Mammary epithelial cell (primary cell): Measurements from ENCODE around the gene FSTL4.

Experiments used
- EZH2 ChIP-seq: IDR thresholded peaks from 2 replicates; pipeline ENCODE4 v1.6.1; 2012; ENCODE audit warnings: low read length, inconsistent platforms, borderline replicate concordance
- TF ChIP-seq, protein P1 (sequence below), 2 donors: IDR thresholded peaks in 1 of 2; conservative IDR thresholded peaks in 1 of 2; 2 replicates each; pipeline ENCODE4 v1.5.1; 2011 to 2012; ENCODE audit warnings: inconsistent platforms in 2 of 2, low read length in 2 of 2, mild to moderate bottlenecking in 2 of 2, control low read depth in 1 of 2, low read depth in 1 of 2; ENCODE audit not compliant: insufficient read depth in 1 of 2; ENCODE audit errors: extremely low read depth in 1 of 2

DNA sequence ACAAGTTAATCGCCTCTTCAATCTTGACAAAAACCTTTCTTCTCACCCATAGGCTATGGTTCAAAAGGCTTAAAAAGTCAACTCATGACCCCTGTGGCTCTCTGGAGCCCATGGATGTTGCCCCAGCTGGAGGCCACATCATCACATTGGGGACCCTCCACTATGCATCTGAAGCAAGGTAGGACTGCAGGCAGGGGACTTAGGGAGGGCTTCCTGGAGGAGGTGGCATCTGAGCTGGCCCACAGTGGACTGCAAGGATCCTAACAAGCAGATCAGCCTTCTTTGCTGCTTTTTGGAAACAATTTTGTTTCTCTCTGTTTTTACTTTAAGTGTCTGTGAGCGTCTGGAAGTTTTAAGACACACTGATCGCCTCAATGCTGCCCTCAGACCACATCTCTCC is 325.9 kb downstream of the FSTL4 start:
- TF ChIP-seq, protein P1, sequence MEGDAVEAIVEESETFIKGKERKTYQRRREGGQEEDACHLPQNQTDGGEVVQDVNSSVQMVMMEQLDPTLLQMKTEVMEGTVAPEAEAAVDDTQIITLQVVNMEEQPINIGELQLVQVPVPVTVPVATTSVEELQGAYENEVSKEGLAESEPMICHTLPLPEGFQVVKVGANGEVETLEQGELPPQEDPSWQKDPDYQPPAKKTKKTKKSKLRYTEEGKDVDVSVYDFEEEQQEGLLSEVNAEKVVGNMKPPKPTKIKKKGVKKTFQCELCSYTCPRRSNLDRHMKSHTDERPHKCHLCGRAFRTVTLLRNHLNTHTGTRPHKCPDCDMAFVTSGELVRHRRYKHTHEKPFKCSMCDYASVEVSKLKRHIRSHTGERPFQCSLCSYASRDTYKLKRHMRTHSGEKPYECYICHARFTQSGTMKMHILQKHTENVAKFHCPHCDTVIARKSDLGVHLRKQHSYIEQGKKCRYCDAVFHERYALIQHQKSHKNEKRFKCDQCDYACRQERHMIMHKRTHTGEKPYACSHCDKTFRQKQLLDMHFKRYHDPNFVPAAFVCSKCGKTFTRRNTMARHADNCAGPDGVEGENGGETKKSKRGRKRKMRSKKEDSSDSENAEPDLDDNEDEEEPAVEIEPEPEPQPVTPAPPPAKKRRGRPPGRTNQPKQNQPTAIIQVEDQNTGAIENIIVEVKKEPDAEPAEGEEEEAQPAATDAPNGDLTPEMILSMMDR (conservative IDR thresholded peaks at IDR 0.05 in 1 of 2, IDR thresholded peaks at IDR 0.05 in 1 of 2; ENCODE audit: extremely low read depth in 1 of 2, insufficient read depth in 1 of 2, low read depth in 1 of 2, low read length in 2 of 2), result no peak
- TF ChIP-seq EZH2, result no peak
